HG03139 (cell line): ENCODE measurements around the gene FGF14.
"Not testable (repeated sequence)": the region's sequence is repeated elsewhere in the genome, so short reads cannot be mapped to it uniquely, and the experiment has no call there.

ENCODE experiments used
- ATAC-seq: cut with Tn5 transposase; IDR thresholded peaks from one replicate; pipeline ENCODE4 v1.9.1; 2021; ENCODE audit not compliant: unreplicated experiment

FGF14 gene

GRCh38 chr13:102141625-102142472, 260.0 kb downstream of the FGF14 start:
- ATAC-seq: no peak

DNA sequence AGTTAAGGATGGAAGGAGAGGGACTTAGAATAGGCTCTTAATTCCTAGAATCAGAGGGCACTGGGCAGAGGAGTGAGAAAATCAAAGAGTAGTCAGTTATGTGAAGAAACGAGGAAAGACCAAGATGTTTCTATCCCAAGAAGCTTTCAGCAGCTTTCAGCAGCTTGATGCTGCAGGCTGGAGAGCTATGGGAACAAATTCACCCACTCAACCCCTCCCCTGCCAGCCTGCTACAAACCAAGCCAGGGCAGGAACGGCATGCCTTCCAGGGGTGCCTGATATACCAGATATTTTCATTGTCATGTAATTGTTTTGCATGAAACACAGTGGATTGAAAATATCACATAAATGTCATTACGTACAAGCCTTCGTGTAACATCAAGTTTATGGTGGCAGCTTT, 262.2 kb downstream of the FGF14 start:
- ATAC-seq: no peak

DNA sequence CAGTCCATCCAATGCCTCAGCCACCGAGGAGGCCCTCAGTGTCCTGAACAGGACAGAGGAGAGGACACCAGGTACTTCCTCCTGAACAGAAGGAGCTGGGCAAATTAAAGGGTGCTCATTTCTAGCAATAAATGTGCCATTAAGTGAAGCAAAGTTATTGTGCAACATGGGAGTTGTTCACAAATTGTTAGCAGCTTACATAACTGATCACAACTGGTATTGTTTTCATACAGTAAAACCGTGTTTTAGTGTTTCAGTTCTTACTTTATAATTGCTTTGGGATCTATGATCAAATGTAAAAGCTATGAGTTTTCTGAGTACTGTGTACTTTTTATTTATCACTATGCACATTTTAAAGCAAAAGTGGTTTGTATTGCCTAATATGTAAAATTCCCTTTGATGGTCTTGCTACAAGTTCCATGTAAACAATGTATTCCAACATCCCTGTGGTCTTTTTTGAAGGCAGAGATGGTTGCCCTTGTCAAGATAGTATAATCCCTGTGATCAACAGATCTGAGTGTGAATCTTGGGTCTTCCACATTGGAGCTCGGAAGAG, 263.1 kb downstream of the FGF14 start:
- no peak for ATAC-seq

DNA sequence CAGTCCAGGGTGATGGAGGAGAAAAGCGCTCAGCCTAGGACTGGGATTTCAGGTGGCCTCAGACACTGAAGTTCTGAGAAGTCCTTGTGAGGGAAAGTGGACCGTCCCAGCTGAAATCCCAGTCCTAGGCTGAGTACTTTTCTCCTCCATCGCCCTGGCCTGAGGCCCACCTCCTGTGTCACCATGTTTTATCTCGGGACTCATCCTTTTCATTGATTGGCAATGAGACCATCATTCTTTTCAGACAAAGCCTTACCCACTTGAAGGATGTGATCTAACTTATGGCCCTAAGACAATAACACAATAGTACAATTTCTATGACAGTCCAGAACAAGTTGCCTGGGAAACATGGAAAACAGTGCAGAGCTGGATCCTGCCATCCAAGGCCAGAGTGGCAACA, 263.9 kb downstream of the FGF14 start:
- not testable (repeated sequence) for ATAC-seq

DNA sequence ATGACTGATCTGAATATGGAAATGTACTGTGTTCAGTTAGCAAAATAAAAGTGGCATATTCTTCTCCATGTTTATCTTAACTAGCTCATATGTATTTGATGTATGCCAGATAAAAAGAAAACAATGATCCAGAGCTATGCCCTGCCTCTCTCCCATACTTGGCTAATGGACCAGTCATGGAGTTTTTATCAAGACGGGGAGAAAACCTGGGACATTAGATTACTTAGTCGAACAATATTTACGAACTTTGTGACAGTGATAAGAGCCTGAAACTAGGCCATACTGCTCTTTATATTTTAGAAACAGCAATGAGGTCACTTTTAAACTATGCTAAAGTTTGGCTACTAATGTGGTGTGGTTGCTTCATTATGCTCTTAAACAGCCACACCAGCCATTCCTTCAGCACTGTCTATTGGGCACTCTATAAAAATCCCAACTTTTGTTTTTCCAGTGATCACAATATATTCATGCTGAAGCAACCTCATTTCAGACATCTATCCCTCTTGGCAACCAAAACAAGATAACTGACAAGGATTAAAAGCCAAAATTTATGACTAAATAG, 265.0 kb downstream of the FGF14 start:
- no peak for ATAC-seq

DNA sequence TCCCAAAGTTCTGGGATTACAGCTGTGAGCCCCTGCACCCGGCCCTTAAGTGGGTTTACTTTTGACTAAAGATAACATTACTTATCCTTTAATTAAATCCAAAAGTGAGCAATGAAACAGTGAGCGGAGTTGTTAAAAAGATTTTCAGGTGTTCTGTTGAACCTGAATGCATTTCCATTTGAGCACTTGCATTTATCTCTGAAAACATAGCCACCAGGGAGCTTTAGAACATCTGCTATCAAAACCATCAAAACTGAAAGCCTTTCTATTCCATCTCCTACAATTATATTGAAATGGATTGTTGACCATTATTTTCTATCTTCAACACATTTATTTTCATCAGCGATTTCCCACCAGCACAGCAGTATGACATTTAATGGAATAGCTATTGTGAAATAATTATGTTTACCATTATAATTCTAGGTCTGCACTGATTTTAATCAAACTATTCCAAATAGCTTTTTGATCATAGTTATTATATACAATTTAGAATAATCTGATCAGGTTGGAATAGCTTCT, 269.0 kb downstream of the FGF14 start:
- ATAC-seq: no peak

DNA sequence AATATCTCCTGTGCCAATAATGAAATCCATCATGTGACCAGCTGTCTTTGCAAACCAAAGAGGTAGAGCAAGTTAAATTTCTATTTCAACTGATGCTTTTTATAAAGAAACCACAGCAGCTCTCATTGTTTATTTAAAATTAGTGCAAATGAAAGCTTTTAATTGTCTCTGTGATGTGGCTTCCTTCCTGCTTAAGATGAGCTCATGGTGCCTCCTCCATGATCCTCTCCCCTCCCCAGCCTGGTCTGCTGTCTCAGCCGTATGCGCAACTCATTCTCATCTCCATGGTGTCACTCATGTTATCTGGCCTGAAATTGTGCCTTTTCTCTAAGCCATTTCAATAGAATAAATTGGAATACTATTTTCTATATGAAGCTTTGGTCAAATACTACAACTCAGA, 270.6 kb downstream of the FGF14 start:
- ATAC-seq: no peak

DNA sequence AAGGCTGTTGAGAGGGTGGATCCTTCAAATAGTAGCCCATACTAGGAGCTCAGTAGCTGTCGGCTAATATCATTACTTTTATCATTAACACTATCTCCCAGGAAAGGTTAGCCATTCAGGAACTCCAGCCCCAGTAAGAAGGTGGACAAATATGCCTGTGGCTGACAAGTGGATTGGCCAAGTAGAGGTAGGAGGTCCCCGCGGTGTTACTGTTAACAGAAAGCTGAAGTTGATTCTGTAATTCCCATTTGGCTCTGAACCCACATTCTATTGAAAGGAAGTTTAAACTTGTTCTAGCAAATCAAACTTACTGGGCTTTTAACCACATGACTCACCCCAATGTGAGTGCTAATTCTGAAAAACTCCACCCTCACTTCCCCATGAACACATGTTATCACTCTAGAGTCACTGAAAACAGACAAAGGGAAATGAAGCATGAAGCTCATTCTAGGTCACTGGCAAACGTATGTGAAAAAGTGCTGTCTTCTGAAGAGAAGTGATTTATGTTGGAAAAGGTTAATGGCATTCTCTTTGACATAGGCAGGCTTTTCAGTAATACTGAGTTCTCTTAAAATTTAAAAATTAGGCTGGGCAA, 273.5 kb downstream of the FGF14 start:
- ATAC-seq: peak; percentile 58

- ATAC-seq: no peak
Observed at GRCh38 chr13:102127153-102127552, 274.7 kb downstream of the FGF14 start.

- no peak for ATAC-seq
Observed at GRCh38 chr13:102122147-102122546, 279.7 kb downstream of the FGF14 start.

- no peak for ATAC-seq
Observed at GRCh38 chr13:102117175-102117831, 284.5 kb downstream of the FGF14 start.

DNA sequence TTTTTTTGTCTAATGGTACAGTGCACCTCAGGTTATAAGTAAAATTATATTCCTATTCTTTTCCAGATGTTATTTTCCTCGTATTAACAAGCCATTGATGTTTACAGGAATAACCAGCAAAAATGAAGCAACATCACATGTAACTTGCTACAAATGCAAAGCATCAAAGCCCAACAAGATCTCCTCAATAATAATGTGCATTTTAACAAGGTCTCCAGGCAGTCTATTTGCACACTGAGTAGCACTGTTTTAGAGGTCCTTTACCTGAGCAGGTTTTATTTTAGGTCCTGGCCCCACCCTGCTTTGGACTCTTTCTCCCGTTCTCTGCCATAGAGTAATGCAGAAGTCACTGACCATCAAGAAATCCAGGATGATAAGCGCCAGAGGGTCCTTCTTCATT, 298.4 kb downstream of the FGF14 start:
- ATAC-seq: no peak

GRCh38 chr13:102100234-102100633, 301.6 kb downstream of the FGF14 start:
- ATAC-seq: no peak

DNA sequence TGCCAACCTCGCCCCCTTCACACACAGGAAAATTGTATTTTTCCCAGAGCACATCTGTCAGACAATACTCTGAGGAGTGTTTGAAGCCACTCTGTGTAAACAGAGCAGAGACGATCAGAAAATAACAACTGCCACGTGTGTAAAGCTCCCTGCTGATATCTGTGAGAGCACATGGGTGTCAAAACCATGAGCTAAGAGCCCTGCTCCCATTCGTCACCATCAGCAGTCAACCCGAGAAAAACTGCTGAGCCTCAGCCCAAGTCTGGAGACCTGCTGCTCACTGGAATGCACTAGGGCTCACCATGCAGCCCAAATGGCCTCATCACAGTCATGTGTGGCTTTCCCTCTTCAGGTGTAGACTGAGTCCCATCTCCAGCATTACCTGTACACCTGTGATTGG, 304.1 kb downstream of the FGF14 start:
- ATAC-seq: no peak

- ATAC-seq: not testable (repeated sequence)
Observed at GRCh38 chr13:102093288-102093687, 308.6 kb downstream of the FGF14 start.

- no peak for ATAC-seq
Observed at GRCh38 chr13:102091231-102091630, 310.6 kb downstream of the FGF14 start.

GRCh38 chr13:102090532-102090931, 311.3 kb downstream of the FGF14 start:
- no peak for ATAC-seq

GRCh38 chr13:102089722-102090121, 312.1 kb downstream of the FGF14 start:
- no peak for ATAC-seq

GRCh38 chr13:102089177-102089576, 312.7 kb downstream of the FGF14 start:
- no peak for ATAC-seq

GRCh38 chr13:102073251-102073650, 328.6 kb downstream of the FGF14 start:
- no peak for ATAC-seq

GRCh38 chr13:102071711-102072110, 330.1 kb downstream of the FGF14 start:
- ATAC-seq: no peak
